Cerebellar nuclear complex (tissue), 1 donor: Measurements from ENCODE around the gene IFT80.

ENCODE experiments used
- DNase-seq, 2 experiments: peaks; one replicate each; lab custom pipeline; 2025; lab: John Stamatoyannopoulos, UW

IFT80 gene

GRCh38 chr3:160399125-160400029 is at the start of gene IFT80, which contains the start of gene SMC4:
Gene IFT80 (minus strand): TSS chr3:160399225. CDS start chr3:160384600, 14,625 bp downstream.
Gene SMC4 (plus strand): TSS chr3:160399650. CDS start chr3:160400827, 1,177 bp downstream.
- DNase-seq, result peak; percentile 50 to 85

DNA sequence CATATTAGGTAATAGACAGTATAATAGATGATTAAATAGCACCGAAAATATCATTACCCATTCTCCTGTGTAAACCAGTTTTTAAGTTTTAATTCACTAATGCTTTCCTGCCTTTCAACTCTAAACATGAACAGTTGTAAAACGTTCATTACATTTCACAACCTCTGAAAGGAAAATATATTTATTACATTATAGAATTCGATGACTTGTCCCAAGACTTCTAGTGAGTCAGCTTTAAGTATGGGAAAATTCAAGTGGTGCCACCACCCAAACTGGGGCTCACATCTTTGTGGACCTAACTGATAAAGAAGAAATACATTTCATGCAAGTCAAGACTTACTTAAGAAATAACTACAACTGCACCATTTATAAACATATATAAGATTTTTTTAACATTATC is 48.5 kb upstream of the IFT80 start:
- DNase-seq, result no peak

DNA sequence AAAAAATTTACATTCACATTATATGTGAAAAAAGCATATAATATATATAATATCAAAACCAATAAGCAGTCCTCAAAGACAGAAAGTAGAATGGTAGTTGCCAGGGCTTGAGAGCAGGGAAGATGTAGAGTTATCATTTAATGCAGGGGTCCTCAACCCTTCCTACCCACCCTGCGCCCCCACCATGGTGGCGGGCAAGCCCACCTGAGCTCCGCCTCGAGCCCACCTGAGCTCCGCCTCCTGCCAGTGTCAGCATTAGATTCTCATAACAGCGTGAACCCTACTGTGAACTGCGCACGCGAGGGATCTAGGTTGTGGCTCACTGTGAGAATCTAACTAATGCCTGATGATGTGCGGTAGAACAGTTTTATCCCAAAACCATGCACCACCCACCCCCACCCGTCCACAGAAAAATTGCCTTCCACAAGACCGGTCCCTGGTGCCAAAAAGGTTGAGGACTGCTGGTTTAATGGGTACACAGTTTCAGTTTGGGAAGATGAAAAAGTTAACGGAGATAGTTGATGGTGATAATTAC is 47.6 kb upstream of the IFT80 start:
- no peak for DNase-seq

GRCh38 chr3:160445854-160446253 is 46.8 kb upstream of the IFT80 start:
- DNase-seq, result no peak

DNA sequence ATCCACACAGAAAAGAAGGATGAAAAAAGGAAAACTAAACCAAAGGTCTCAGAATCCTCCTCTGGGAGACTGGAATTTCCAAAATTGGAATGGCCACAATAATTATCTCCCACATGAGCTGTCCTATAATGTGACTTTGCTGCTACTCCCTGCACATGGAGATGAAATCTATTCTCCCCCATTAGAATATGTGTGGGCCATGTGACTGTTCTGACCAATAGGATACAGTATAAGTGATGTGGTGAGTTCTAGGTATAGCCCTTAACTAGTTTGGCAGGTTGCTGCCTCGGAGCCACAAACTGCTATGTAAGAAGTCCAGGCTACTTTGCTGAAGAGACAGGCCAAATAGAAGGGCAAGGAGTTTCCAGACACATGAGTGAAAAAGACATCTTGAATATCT is 45.4 kb upstream of the IFT80 start:
- no peak for DNase-seq

- no peak for DNase-seq
Measured at GRCh38 chr3:160440687-160441086, 41.7 kb upstream of the IFT80 start.

DNA sequence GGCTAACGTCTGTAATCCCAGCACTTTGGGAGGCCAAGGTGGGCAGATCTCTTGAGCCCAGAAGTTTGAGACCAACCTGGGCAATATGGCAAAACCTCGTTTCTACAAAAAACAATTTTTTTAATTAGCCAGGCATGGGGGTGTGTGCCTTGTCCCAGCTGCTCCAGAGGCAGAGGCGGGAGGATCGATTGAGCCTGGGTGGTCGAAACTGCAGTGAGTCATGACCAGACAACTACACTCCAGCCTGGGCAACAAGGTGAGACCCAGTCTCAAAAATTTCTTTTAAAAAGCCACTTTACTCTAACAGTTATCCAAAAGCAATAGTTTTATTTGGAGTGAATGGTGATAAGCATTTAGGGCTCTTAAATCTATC is 38.0 kb upstream of the IFT80 start:
- DNase-seq, result no peak

- DNase-seq, result no peak
Measured at GRCh38 chr3:160435747-160436146, 36.7 kb upstream of the IFT80 start.

- DNase-seq, result no peak
Measured at GRCh38 chr3:160435095-160435494, 36.1 kb upstream of the IFT80 start.

DNA sequence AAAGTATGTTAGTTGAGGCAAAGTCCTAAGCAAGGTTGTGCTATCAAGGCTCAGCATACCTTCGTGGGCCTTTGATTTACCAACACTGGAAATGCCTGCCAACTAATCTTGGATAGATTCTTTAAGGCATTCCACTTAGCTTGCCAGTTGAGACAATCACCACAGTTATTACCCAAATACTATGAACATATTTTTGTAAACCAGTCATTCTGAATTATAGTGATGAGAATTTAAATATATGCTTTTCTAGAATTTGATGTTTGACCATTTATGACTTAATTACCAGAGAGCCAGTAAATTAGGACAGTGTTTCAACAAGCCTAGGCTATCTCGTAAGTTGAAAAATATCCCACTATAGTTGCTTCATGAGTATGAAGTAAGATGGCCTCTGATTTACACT is 35.0 kb upstream of the IFT80 start:
- DNase-seq, result no peak

GRCh38 chr3:160427832-160428424 is 28.9 kb upstream of the IFT80 start:
- no peak for DNase-seq

DNA sequence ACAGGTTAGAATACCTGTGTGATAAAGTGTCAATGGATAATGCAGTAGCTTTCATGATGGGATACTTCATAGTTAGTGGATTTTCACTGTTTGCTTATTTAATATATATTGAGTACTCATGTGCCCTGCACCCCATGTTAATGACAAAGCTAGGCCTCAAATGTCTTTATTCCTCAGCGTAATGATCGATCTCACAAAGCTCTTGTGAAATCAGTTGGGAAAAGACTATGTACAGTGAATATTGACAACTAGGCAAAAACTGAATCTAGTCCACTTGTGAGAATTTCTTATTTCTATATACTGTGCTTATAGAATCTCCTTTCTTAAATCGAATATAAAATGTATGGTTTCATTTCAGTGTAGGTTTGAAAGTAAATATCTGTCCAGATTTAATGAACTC is 18.3 kb upstream of the IFT80 start:
- DNase-seq, result no peak

DNA sequence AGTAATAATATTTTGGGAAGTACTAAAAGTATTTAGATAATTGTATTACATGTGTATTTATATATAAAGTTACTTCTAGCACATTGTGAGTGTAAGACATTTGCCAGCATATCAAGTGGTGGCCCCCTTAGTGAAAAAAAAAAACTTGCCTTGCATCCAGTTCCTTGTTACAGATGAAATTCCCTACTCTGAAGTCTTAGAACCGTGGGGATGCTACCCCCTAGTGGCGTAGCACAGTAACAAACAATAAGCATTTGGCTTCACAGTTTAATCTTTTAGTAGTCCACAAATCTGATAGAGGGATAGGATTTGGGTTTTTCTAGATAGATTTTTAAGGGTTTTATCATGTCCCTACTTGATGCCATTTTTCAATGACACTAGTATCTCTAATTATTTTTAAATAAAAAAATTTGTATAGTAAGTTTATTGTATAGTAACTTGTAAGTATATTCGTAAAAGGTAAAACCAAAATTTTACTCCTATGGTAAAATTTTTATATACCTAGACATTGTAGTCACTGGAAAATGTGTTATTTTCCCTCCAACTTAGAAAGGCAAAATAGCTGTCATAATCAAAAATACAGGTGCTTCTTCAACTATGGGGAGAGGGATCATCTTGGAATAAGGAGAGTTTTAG is 14.7 kb upstream of the IFT80 start:
- peak in 1 of 2 experiments; percentile 33 for DNase-seq

GRCh38 chr3:160412477-160412876 is 13.5 kb upstream of the IFT80 start:
- no peak for DNase-seq

DNA sequence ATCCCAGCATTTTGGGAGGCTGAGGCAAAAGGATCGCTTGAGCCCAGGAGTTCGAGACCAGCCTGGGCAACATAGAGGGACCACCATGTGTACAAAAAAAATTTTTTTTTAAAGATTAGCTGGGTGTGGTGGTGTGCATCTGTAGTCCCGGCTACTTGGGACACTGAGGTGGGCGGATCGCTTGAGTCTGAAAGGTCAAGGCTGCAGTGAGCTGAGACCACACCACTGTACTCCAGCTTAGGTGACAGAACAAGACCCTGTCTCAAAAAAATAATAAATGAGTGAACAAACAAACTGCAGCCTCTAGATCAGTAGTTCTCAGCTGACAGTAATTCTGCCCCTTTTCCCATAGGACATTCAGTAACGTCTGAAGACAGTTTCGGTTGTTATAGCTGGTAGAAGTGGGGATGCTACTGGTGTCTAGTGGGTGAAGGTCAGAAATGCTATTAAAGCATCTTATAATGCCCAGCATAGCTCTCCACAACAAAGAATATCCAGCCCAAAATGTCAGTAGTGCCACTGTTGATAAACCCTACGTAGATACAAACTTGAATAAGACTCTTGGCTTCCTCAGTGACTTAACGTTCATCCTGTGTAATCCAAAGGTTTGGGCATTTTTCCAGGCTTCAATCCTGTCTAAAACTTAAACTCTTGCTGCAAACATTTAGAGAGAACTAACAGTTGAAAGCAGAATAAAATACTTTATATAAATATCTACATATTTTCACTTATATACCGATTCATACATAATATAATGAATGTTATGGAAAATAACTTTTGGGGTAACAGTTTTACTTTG is 11.0 kb upstream of the IFT80 start:
- DNase-seq, result no peak

DNA sequence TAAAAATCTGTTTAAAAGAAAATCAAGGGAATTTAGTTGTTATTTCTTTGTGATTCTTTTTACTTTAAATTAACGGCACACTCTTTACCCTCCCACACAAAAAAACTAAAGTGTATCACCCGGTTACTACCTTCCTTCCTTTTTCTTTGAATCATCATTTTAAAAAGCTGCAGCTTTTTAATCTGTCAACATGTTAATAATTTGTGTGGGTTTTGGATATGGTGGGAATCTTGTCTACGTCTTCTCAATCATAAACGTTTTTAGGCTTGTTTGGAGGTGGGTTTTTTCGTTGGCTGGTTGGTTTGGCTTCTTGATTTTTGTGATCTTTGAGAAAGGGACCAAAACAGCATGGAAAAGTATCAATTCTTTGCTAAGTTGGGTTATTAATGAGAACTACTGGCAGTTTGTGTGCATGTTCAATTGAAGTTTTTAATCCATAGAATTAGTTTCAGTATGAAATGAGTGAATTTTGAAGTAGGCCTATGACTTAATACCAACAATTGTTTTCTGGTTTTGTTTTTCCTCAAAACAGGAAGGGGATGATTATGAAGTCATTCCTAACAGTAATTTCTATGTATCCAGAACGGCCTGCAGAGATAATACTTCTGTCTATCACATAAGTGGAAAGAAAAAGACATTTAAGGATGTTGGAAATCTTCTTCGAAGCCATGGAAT is 4.9 kb upstream of the IFT80 start:
- no peak for DNase-seq

- no peak for DNase-seq
Measured at GRCh38 chr3:160403028-160403545, 4.1 kb upstream of the IFT80 start.

GRCh38 chr3:160402221-160403027 is 3.4 kb upstream of the IFT80 start:
- DNase-seq, result no peak

DNA sequence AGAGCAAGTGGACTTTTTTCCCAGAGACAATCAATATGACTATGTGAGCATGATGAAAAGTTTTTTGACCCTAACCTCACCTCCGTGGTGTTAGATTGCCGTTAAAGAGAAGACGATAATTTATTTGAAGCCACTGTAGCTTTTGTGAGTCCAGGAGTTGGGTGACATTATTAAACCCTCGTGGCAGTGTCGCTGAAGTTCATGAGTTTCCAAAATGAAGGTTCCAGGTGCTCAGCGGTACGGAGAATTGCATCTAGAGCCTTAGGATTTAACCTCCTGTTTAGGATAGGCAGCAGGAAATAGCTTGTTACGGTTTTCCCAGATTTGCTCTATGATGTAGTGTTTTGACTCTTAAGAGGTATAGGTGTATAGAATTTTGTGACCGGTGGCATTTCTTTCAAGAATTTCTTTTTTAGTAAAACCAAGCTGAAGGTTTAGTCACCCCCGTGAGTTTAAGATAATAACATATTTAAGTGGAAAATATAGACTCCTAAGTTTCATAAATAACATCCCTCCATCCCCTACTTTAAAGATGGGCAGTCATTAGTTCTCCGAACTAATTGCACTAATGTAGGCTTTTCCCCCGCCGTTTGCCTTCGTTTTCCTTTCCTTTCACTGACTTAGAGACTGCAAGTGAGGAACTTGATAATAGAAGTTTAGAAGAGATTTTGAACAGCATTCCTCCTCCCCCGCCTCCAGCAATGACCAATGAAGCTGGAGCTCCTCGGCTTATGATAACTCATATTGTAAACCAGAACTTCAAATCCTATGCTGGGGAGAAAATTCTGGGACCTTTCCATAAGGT is 2.5 kb upstream of the IFT80 start:
- DNase-seq, result no peak
